HG03342 (cell line): ENCODE data around the gene GREM2.

Source experiments
- ATAC-seq: cut with Tn5 transposase; IDR thresholded peaks from one replicate; pipeline ENCODE4 v1.9.1; 2021; ENCODE audit warnings: mild to moderate bottlenecking, moderate library complexity; ENCODE audit not compliant: unreplicated experiment

GREM2 gene

GRCh38 chr1:240562779-240563178, 49.2 kb downstream of the GREM2 start:
- no peak for ATAC-seq

GRCh38 chr1:240562111-240562590, 49.8 kb downstream of the GREM2 start:
- no peak for ATAC-seq

GRCh38 chr1:240559781-240560180, 52.2 kb downstream of the GREM2 start:
- no peak for ATAC-seq

- no peak for ATAC-seq
These were observed 56.4 kb downstream of the GREM2 start for GRCh38 chr1:240555524-240555923.

- ATAC-seq, result no peak
These were observed 58.6 kb downstream of the GREM2 start for GRCh38 chr1:240553351-240553750.

GRCh38 chr1:240539769-240540414, 72.1 kb downstream of the GREM2 start:
- ATAC-seq, result no peak

- ATAC-seq, result no peak
These were observed 73.1 kb downstream of the GREM2 start for GRCh38 chr1:240538776-240539430.

GRCh38 chr1:240533154-240533780, 78.7 kb downstream of the GREM2 start:
- ATAC-seq, result no peak

GRCh38 chr1:240528591-240528990, 83.4 kb downstream of the GREM2 start:
- no peak for ATAC-seq

GRCh38 chr1:240527086-240527485, 84.9 kb downstream of the GREM2 start:
- ATAC-seq, result no peak

- no peak for ATAC-seq
These were observed 85.6 kb downstream of the GREM2 start for GRCh38 chr1:240526312-240526711.

GRCh38 chr1:240524356-240525069, 87.4 kb downstream of the GREM2 start:
- no peak for ATAC-seq

- no peak for ATAC-seq
These were observed 89.7 kb downstream of the GREM2 start for GRCh38 chr1:240522122-240522822.

GRCh38 chr1:240517891-240518290, 94.1 kb downstream of the GREM2 start:
- ATAC-seq, result no peak

GRCh38 chr1:240516069-240516468, 95.9 kb downstream of the GREM2 start:
- ATAC-seq, result no peak

- ATAC-seq, result no peak
These were observed 96.5 kb downstream of the GREM2 start for GRCh38 chr1:240515505-240515904.

GRCh38 chr1:240511789-240512188, 100.2 kb downstream of the GREM2 start:
- no peak for ATAC-seq

- ATAC-seq, result no peak
These were observed 103.0 kb downstream of the GREM2 start for GRCh38 chr1:240508950-240509349.

- ATAC-seq, result no peak
These were observed 103.8 kb downstream of the GREM2 start for GRCh38 chr1:240508201-240508600.

GRCh38 chr1:240506176-240506575, 105.8 kb downstream of the GREM2 start:
- no peak for ATAC-seq

- no peak for ATAC-seq
These were observed 108.4 kb downstream of the GREM2 start for GRCh38 chr1:240503558-240503957.
